ENCODE data around the gene COMMD7. TPM values are rescaled to one million over a fixed set of nuclear protein-coding genes. Genes with fewer than 3 reads are reported as not detected.

COMMD7 gene
- total and polyA plus RNA-seq, 2 experiments from 2014 or later: 62.7 to 106 TPM

DNA sequence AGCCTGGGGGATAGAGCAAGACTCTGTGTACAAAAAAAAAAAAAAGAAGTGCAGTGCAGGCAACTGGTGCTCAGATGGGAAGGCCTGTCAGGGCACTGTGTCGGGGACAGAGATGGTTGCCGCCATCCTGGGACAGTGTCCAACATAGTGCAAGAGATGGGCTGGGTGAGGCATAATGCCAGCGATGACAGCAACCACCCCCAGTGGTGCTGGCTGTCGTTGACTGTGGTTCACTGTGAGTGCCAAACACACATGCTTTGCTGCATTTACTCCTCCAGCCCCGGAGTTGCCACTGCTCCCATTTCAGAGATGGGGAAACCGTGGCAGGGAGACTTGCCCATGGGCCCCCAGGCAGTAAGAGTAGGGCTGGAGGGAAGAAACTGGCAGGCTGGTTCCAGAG, 64.3 kb downstream of the COMMD7 start:
- Histone ChIP-seq H3K9me2 (replicated peaks; ENCODE audit: insufficient read depth) (no peaks in the 10 kb centered on the region), H3K79me2 (no peaks in the 10 kb centered on the region), H3K27me3 (no peaks in the 10 kb centered on the region), H3K36me3 (replicated peaks; ENCODE audit: insufficient read depth, low read depth) (no peaks in the 10 kb centered on the region), H3K4me1 (ENCODE audit: insufficient read depth) (peaks cover 14% of the 10 kb centered on the region), H3K27ac (no peak overlapping the region), H3K9me3 (ENCODE audit: low read depth) (no peaks in the 10 kb centered on the region), H4K20me1 (ENCODE audit: insufficient read depth, poor library complexity, severe bottlenecking) (no peaks in the 10 kb centered on the region), H2AFZ (no peak overlapping the region), H3K4me2 (no peak overlapping the region), H3K4me3 (no peak overlapping the region)
- no peak for DNase-seq (ENCODE audit: low spot score)
- 89% methylated on average over 6 of the region's 6 CpGs for WGBS (ENCODE audit: low lambda C conversion rate, missing lambda C conversion rate)
- TF ChIP-seq EZH2 (IDR thresholded peaks at IDR 0.05; ENCODE audit: borderline replicate concordance): no peak
- TF ChIP-seq CTCF (IDR thresholded peaks at IDR 0.05; ENCODE audit: poor library complexity): no peak
- no peak for TF ChIP-seq EZH2phosphoT487 (IDR thresholded peaks at IDR 0.05; ENCODE audit: low read depth, severe bottlenecking, unreplicated experiment)

DNA sequence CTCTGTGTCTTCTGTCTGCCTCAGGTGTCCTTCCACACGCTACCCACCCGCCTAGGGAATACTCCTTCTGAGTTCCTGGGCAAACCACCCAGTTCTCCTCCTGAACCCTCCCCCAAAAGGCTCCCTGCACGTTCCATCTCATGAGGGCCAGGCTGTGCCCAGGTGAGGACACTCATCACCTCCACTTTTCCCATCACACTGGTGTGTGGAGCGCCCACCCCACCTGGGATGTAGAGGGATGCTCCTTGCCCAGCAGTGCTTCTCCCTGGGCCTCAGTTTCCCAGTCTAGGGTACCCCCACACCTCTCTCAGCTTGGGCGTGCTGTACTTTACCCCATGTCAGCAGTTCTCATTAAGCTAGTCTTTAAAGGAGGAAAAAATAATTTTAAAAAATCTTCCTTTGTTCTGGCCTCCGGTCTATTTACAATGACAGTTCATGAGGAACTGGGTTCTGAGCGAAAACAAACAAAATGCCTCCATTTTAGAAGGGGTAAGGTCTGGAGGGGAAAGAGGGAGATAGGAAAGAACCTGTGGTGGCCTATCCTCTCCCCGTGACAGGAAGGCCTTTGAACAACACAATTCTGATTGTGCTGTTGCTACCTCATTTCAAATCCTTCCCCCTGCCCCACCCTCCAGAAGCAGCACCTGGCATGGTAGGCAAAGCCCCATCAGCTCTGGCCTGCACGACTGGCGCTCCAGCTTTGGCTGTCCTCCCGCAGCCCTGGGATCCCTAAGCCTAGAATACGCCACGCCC, 67.9 kb downstream of the COMMD7 start:
- Histone ChIP-seq H3K27ac (no peak overlapping the region), H3K4me1 (ENCODE audit: insufficient read depth) (no peaks in the 10 kb centered on the region), H3K4me2 (no peak overlapping the region), H3K36me3 (replicated peaks; ENCODE audit: insufficient read depth, low read depth) (no peaks in the 10 kb centered on the region), H3K9me3 (ENCODE audit: low read depth) (no peaks in the 10 kb centered on the region), H3K4me3 (no peak overlapping the region), H2AFZ (no peak overlapping the region), H3K79me2 (no peaks in the 10 kb centered on the region), H3K27me3 (no peaks in the 10 kb centered on the region), H3K9me2 (replicated peaks; ENCODE audit: insufficient read depth) (no peaks in the 10 kb centered on the region), H4K20me1 (ENCODE audit: insufficient read depth, poor library complexity, severe bottlenecking) (no peaks in the 10 kb centered on the region)
- TF ChIP-seq CTCF (IDR thresholded peaks at IDR 0.05; ENCODE audit: poor library complexity) (no peak), EZH2phosphoT487 (IDR thresholded peaks at IDR 0.05; ENCODE audit: low read depth, severe bottlenecking, unreplicated experiment) (no peak), EZH2 (IDR thresholded peaks at IDR 0.05; ENCODE audit: borderline replicate concordance) (no peak)
- no peak for DNase-seq (ENCODE audit: low spot score)
- 90% methylated on average over 13 of the region's 13 CpGs for WGBS (ENCODE audit: low lambda C conversion rate, missing lambda C conversion rate)

DNA sequence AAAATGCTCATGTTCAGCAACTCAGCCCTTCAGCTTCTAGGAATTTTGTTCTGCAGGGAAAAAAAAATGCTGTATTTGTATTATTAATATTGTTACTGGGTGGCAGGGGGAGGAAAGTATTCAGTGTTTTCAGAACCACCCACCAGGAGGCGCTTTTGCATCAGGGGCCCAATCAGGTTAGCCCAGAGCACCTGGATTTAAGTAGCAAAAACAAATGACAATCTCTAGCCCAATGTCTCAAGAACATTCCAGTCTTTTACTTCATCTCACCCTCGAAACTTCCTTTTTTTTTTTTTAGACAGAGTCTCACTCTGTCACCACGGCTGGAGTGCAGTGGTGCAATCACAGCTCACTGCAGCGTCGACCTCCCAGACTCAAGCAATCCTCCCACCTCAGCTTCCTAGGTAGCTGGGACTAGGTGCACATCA, 68.9 kb downstream of the COMMD7 start:
- DNase-seq (ENCODE audit: low spot score): peak; percentile 84
- no peak overlapping the region for H2AFZ ChIP-seq
- H3K79me2 ChIP-seq: no peaks in the 10 kb centered on the region
- no peaks in the 10 kb centered on the region for H3K9me3 ChIP-seq (ENCODE audit: low read depth)
- H3K36me3 ChIP-seq (replicated peaks; ENCODE audit: insufficient read depth, low read depth): no peaks in the 10 kb centered on the region
- no peak overlapping the region for H3K4me2 ChIP-seq
- no peaks in the 10 kb centered on the region for H3K27me3 ChIP-seq
- H3K27ac ChIP-seq: no peak overlapping the region
- H3K4me3 ChIP-seq: no peak overlapping the region
- no peaks in the 10 kb centered on the region for H3K9me2 ChIP-seq (replicated peaks; ENCODE audit: insufficient read depth)
- WGBS (ENCODE audit: low lambda C conversion rate, missing lambda C conversion rate): 46% methylated on average over 5 of the region's 5 CpGs
- no peaks in the 10 kb centered on the region for H3K4me1 ChIP-seq (ENCODE audit: insufficient read depth)
- TF ChIP-seq EZH2phosphoT487 (IDR thresholded peaks at IDR 0.05; ENCODE audit: low read depth, severe bottlenecking, unreplicated experiment) (no peak), EZH2 (IDR thresholded peaks at IDR 0.05; ENCODE audit: borderline replicate concordance) (no peak), CTCF (IDR thresholded peaks at IDR 0.05; ENCODE audit: poor library complexity) (peak; percentile 84)
- no peaks in the 10 kb centered on the region for H4K20me1 ChIP-seq (ENCODE audit: insufficient read depth, poor library complexity, severe bottlenecking)

All from hepatocyte (in vitro differentiated cells).